ENCODE measurements around the gene LPIN3.

Gene LPIN3

GRCh38 chr20:41334443-41335421 lies 5.9 kb upstream of the LPIN3 start:
- Mint-ChIP-seq H3K36me3 (ENCODE audit: low read depth) (no peaks in the 10 kb centered on the region), H3K9me3 (no peaks in the 10 kb centered on the region), H3K27me3 (ENCODE audit: low read depth) (no peaks in the 10 kb centered on the region), H3K27ac (no peak overlapping the region), H3K4me1 (peaks cover 6% of the 10 kb centered on the region), H3K4me3 (no peak overlapping the region)
- TF ChIP-seq, protein P1, sequence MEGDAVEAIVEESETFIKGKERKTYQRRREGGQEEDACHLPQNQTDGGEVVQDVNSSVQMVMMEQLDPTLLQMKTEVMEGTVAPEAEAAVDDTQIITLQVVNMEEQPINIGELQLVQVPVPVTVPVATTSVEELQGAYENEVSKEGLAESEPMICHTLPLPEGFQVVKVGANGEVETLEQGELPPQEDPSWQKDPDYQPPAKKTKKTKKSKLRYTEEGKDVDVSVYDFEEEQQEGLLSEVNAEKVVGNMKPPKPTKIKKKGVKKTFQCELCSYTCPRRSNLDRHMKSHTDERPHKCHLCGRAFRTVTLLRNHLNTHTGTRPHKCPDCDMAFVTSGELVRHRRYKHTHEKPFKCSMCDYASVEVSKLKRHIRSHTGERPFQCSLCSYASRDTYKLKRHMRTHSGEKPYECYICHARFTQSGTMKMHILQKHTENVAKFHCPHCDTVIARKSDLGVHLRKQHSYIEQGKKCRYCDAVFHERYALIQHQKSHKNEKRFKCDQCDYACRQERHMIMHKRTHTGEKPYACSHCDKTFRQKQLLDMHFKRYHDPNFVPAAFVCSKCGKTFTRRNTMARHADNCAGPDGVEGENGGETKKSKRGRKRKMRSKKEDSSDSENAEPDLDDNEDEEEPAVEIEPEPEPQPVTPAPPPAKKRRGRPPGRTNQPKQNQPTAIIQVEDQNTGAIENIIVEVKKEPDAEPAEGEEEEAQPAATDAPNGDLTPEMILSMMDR (IDR thresholded peaks at IDR 0.05; ENCODE audit: unreplicated experiment in 3 of 3), result no peak

GRCh38 chr20:41335591-41335990 lies 5.0 kb upstream of the LPIN3 start:
- no peaks in the 10 kb centered on the region for H3K36me3 Mint-ChIP-seq (ENCODE audit: low read depth)

GRCh38 chr20:41336711-41337492 lies 3.7 kb upstream of the LPIN3 start:
- H3K27me3 Mint-ChIP-seq (ENCODE audit: low read depth), result peaks cover 3% of the 10 kb centered on the region
- H3K27ac Mint-ChIP-seq, result no peak overlapping the region
- no peak overlapping the region for H3K4me3 Mint-ChIP-seq
- H3K36me3 Mint-ChIP-seq (ENCODE audit: low read depth), result no peaks in the 10 kb centered on the region
- TF ChIP-seq, protein P1 (IDR thresholded peaks at IDR 0.05; ENCODE audit: unreplicated experiment in 3 of 3), result no peak
- H3K9me3 Mint-ChIP-seq, result no peaks in the 10 kb centered on the region
- peaks cover 12% of the 10 kb centered on the region for H3K4me1 Mint-ChIP-seq

More at GRCh38 chr20:41335591-41335990, 5.0 kb upstream of the LPIN3 start:
- TF ChIP-seq, protein P1 (IDR thresholded peaks at IDR 0.05; ENCODE audit: unreplicated experiment in 3 of 3), result no peak
- peaks cover 3% of the 10 kb centered on the region for H3K27me3 Mint-ChIP-seq (ENCODE audit: low read depth)
- peaks cover 12% of the 10 kb centered on the region for H3K4me1 Mint-ChIP-seq
- no peaks in the 10 kb centered on the region for H3K9me3 Mint-ChIP-seq
- H3K4me3 Mint-ChIP-seq, result no peak overlapping the region
- H3K27ac Mint-ChIP-seq, result no peak overlapping the region

DNA sequence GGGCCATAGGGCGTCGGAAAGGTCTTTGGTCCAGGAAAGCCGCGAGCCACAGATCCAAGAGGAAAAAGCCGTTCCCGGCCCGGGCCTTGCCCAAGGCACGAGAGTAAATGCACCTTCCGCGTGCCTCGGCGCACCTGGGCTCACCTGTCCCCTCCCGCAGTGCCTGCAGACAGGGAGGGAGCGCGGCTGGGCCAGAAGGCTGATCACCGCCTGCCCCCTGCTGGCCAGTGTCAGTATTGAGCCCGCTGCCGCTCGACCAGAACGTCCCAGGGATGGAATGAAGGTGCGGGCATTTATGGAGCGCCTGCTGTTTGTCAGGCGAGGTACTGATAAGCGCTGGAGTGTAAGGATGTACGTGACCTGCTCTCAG lies 679 bp upstream of the LPIN3 start:
- TF ChIP-seq, protein P1 (IDR thresholded peaks at IDR 0.05; ENCODE audit: unreplicated experiment in 3 of 3), result peak; percentile 99
- Mint-ChIP-seq H3K36me3 (ENCODE audit: low read depth) (no peaks in the 10 kb centered on the region), H3K4me3 (peak overlapping the region; percentile 79 to 83 (median 82)), H3K27me3 (ENCODE audit: low read depth) (peaks cover 3% of the 10 kb centered on the region), H3K9me3 (no peaks in the 10 kb centered on the region), H3K27ac (peak overlapping the region in 2 of 3 experiments; percentile 21 to 53), H3K4me1 (peaks cover 5% of the 10 kb centered on the region)

DNA sequence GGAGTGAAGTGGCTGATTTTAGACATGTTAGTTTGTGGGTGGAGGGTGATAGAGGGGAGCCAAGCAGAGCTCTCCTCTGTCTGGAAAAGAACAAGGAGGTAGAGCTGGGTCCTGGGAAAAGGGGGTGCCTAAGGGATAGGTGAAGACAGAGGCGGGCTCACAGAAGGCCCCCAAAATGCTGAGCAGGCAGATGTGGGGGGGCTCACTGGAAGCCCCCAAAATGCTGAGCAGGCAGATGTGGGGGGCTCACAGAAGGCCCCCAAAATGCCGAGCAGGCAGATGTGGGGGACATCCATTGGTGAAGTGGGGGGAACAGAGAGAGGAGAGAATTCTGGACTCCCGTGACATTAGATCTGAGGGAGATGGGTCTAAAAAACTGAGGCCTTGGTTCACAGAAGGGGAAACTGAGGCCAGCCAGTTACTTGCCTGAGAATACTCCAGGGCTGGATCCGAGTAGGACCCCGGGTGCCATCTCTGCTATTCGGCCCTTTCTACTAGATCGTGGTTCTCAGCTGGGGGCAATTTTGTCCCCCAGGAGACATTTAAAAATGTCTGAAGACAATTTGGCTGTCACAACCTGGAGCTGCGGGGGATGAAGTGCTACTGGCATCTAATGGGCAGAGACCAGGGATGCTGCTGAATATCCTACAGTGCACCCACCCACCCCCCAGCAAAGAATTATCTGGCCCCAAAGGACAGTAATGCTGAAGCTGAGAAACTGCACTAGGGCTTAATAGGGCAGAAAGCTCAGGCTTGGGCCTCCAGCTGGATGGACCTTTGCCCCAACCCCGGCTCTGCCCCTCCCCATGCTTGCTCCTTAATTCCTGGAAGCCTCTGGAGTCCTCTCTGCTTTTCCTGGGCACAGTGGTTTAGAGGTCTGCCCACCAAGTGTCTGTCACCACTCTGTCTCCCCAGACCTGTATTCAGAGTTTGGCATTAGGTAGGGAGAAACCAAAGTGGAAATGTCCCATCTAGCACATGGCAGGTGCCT lies 2.1 kb downstream of the LPIN3 start:
- no peak overlapping the region for H3K27ac Mint-ChIP-seq
- H3K4me1 Mint-ChIP-seq, result peaks cover 13% of the 10 kb centered on the region
- H3K9me3 Mint-ChIP-seq, result no peaks in the 10 kb centered on the region
- H3K4me3 Mint-ChIP-seq, result peak overlapping the region in 1 of 3 experiments; percentile 24
- H3K36me3 Mint-ChIP-seq (ENCODE audit: low read depth), result no peaks in the 10 kb centered on the region
- peaks cover 3% of the 10 kb centered on the region for H3K27me3 Mint-ChIP-seq (ENCODE audit: low read depth)
- TF ChIP-seq, protein P1 (IDR thresholded peaks at IDR 0.05; ENCODE audit: unreplicated experiment in 3 of 3), result no peak
